NCI-H510A treated with DMSO at 0.1 percent for 48 hours (cell line): ENCODE data around the gene DGKD.

ENCODE experiments used
- DNase-seq: peaks from one replicate; lab custom pipeline; 2025; lab: John Stamatoyannopoulos, UW

Gene DGKD

DNA sequence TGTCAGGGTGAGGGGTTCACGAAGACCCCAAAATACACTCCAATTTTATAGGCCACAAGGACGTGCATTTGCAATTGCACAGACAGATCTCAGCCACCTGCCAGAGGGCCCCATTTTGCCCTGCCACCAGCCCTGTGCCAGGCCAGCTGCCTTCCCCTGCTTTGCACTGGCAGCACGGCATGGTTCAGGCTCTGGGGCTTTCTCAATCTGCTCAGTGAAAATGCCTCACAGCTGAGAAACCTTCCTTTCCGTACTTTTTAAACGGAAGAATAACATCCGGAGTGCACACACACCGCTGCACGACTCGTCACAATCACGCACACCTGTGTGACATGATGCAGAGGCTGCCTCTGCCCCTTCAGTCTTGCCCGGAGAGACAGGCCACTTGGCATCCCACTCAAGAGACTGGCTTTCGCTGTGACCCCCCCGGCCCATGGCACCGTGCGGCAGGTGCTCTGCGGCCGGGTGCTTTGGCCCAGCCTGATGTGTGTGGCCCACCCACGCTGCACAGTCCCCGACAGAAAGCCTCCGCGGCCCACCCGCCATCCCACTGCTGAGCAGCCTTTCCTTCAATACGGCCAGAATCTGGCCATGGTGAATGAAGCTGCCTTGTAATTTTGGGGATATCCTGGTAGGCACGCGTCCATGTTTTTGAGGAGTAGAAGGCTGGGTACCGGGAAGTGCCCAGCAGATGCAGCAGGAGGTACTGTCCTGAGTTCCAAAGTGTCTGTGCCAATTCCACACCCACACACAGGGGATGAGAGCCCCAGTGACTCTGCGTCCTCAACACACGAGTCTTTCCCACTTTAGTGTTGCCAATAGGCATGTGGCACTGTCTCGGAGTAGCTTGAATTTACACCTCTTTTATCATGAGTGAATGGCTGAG is 123.5 kb downstream of the DGKD start:
- no peak for DNase-seq

DNA sequence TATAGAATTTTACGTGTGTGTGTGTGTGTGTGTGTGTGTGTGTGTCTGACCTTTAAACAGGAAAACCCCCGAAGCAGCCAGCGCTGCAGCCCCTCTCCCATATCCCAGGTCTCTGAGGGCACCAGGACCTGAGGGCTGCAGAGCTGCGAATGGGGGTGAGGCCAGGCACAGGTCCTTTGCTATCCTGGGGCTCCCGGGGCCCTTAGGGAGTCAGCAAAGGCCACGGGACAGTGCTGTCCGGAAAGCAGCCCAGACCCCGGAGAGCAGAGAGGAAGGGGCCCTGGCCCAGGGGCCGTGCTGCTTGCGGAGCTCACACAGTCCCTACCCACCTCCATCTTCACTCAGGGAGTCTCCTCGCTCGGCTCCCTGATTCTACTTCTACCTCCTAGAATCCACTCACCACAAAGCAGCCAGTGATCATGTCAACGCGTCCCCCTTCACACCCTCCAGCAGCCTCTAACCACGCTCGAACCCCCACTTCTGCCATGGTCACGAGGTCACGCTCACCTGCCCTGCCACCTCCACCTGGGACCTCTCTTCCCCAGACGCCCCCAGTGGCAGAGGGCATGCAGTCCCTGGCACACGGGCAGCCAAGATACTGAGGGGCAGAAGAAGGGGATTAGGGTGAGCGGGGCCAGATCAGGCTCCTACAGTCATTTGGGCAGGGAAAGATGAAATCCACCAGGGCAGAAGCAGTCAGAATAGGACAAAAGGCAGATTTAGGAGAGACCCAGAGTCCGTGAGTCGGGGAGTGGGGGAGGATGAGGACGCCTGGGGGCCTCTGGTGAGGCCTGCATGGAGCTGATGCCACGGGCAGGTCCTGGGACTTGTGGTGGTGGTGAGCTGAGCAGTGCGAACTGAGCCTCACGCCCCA is 125.6 kb downstream of the DGKD start:
- no peak for DNase-seq

DNA sequence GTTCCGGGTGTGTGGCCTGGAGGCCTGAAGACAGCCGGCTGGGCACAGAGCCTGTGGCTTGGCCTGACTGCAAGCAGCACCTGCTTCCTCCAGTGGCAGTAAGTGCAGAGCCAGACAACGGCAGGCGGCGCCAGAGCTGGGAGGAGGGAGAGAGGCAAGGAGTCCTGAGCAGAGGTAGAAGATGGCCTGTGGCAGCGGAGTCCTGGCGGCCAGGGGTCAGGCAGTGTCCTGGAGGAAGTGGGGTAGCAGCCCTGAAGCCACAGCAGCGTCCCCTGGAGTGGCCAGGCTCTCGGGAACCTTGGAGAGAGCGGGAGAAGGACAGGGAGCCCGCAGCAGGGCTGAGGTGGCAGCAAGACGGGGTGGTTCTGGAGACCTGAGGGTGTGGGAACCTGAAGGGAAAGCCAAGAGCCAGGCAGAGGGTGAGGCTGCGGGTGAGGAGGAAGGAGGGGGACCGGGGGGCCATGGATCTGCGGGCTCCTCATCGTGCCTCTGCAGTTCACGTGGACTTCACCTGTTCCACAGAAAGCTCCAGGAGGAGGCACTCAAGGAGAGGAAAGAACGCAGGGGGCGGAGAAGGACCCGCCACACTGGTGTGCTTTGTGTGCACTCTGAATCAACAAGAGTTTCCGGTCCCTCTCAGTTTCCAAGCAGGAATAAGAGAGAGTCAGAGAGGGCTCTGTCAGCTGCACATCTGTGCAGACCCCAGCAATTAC is 126.4 kb downstream of the DGKD start:
- peak; percentile 89 for DNase-seq

DNA sequence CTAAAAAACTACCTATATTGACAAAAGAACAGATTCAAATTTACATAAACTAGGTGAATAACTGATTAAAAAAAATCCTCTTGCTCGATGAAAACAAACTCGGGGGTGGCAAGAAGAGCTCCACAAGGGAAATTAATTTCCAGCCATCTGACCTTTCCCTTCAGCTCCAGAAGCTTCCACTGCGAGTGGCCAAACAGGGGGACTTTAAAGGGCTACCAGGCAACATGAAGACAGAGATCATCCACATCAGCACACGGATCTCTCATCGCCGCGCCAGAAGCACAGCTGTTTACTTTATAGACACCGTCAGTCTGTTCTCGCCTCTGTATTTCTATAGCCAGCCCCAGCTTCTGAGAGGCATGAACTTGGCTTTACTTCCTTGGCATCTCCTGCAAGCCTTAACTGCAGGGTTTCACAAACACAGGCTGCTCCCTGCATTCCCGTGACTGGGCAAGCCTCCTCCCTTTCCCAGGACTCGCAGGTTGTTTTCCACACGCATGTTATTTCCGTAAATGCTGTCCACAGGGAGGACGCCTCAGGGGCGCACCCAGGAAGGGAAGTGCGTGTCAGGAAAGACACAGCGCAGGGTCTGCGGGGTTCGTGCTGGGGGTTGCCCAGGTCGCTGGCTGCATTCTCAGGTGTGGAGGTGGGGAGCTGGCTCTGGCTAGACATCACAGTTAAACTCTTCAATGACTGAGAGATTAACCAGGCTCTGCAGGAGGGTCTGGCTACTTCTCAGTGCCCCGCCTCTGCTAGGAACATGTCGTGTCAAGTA is 127.3 kb downstream of the DGKD start:
- DNase-seq, result peak; percentile 52

DNA sequence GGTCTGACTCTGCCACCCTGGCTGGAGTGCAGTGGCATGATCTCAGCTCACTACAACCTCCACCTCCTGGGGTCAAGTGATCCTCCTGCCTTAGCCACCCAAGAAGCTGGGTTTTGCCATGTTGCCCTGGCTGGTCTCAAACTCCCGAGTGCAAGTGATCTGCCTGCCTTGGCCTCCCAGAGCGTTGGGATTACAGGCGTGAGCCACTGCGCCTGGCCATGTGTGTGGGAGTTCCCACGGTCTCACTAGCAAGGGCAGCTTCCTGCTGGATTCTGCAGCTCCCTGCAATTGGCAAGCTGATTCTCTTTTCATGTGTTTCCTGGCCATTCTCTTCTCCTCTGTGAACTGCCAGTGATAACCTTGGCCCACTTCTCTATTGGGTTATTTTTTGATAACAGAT is 128.3 kb downstream of the DGKD start:
- DNase-seq, result no peak

DNA sequence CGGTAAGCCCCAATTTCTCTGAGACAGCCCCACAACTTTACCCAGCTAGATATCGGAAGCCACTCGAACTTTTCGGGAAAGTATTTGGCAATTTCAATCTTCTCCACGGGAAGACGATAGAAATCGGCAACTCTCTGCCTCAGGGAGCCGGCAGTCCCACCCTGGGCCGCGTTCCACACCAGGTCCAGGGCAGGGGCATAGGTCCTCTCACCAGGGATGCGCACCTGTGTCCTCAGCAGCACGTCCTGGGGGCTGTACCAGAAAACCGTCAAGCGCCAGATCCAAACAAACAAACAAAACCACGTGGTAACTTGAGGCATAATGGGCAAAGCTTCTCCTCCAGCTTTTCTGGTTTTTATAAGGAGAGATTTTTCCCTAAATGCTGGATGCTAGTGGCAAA is 131.4 kb downstream of the DGKD start:
- DNase-seq, result no peak

DNA sequence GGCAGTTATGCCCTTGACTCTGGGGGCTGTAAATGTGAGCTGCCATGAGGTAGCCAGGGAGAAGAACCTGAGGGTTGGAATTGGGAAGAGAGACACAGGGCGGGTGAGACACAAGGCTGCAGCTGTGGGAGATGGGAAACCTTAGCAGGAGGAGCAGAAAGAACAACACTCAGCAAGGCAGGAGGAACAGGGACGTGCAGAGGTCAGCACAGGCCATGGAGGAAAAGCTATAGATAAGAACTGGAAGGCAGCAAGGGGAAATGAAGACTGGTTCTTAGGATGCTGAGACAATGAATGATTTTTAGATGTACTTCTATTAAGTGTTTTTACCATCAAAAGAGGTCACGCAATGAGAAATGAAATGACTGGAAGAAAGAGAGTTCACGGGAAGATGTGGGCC is 132.1 kb downstream of the DGKD start:
- no peak for DNase-seq

DNA sequence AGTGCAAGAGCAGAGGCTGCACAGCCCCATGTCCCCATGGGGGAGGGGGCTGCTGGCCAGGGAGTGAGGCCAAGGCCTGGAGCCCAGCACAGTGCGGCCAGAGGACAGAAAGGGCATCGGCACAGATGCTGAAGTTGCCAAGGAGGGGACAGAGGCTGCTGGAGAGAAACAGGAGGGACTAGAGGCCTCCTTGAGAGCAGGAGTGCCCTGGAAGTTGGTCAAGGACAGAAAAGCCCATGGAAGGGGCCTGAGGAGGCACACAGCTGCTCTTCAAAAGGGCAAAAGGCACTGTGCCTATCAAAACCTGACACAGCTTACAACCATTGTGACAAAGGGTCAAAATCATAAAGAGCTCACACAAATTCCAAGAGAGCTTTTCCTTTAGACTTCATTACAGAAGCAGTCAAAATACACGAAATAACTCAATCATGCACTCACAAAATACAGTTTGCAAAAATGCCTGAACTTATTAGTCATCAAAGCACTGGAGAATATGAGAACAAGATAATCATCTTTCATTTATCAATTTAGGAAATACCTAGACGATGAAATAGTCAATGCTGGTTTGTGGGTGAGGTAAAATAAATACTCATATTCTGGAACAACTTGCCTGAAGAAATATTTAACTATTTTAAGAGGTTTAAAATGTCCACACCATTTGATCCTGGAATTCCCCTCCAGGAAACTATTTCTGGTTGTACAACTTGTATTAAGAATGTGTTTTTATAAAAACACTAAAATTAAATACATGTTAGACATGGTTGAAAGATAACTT is 132.7 kb downstream of the DGKD start:
- no peak for DNase-seq

DNA sequence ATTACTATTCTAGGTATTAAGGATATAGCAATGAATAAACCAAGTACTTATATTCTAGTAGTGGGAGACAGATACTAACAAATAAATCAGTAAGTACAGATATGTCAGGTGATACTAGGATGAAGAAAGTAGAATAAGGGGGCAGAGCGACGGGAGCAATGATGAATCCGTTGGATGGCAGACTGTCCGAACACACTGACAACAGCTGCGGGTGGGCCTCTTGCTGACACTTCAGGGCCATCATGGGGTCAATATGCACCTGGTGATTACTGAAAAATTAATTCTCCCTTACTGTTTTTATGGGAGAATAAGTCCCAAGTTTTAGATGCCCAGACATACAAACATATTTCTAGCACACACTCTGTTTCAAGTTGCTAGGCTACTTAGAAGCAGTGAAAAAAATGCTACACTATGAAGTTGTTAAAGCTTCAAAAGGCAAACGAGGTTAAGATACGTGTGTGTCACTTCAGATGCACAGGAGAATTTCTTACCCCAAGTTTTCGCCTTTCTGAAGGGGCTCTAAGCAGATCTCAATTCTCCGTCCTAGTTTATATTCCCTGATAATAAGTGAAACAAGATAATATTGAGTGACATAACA is 133.6 kb downstream of the DGKD start:
- no peak for DNase-seq

DNA sequence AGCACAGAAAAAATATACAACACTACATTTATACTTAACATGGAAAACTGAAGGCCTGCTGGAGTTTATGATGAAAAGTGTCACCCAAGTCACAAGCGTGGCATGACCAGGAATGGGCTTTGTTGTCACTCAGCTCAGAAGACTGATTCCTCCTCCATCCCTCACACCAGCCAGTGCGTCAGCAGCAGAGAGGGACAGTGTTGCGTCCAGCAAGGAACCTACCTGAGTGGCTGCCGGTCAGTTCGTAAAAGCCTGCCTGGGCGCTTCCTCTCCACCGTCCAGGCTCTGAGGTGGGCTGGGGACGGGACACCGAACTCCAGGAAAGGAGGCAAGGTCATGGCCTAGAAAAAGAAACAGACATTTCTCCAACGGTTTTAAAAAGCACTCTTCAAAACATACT is 134.8 kb downstream of the DGKD start:
- DNase-seq, result no peak

DNA sequence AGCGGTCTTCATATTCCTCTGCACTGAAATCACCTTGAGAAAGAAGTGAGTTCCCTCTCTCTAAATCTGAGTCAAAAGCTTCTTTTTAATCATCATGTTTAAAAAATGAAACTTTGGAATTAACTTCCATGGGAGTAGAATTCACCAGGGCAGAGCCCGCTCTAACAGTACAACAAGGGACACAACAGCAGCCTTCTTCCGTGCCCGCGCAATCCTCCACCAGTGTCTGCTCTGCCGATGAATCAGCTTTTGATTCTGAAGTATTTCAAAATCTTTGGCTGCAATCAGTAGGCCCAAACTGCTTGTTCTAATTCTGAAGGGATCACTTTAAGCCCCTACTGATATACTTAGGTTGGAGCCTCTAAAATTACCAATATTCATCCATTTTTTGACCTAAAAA is 135.4 kb downstream of the DGKD start:
- no peak for DNase-seq

DNA sequence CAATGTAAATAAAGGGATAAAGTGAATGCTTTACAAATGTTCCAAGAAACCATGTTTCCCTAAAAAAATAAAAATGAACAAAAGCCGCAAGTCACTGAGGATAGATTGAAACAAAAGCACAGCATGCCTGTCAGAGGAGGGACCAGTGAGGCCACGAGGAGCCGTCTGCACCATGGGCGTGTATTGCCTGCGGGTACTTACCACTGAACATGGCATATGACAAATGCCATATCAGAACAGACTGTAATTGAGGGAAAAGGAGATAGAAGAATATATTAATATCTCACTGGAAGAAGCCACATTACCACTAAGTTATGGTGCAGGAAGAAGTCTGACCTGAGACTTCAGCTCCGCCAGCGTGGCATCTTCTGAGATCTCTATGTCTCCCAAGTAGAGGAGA is 136.5 kb downstream of the DGKD start:
- no peak for DNase-seq

DNA sequence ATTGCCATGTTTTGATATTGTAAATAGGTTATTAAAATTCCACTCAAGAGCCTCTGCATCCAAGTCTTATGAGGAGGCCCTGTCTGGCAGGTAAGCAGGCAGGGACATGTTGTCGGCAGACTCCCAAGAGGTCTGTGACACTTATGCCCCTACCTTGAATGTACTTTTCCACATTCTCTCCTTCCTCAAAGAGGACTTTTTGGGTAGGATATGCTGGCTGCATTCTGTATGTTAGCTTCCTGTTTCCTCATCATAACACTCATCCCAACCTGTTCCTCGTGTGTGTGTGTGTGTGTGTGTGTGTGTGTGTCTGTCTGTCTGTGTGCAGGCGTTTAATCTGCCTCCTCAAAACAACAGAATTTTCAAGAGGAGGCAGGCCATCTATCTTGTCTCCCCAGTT is 137.0 kb downstream of the DGKD start:
- DNase-seq, result no peak

DNA sequence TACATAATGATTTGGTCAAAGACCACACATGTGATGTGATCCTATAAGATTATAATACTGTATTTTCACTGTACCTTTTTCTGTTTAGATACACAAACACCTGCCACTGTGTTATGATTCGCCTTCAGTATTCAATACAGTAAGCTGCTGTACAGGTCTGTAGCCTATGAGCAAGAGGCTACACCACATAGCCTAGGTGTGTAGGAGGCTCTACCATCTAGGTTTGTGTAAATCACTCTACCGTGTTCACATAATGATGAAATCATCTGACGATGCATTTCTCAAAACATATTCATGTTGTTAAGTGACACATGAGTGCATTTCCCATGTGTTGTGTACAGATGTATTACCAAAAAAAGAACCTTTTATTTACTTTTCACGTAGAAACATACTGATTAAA is 137.8 kb downstream of the DGKD start:
- no peak for DNase-seq

DNA sequence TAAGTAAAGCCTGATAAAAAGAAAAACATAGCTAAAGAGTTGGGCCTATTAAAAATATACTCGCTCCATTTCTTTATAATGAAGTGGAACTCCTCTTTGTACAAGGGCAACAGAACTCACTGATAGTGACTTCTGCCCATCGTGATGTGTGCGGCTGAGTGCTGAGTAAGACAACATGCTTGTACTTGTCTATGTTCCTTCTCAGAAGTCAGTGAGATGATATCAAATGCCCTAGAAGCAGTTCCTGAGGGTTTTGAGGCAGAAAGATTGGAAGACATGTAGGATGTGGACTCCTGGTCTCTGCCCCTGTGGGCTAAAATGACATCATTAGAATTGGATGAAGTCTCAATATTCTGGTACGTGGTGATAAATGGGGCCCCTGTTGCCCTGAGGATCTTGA is 138.5 kb downstream of the DGKD start:
- DNase-seq, result no peak

DNA sequence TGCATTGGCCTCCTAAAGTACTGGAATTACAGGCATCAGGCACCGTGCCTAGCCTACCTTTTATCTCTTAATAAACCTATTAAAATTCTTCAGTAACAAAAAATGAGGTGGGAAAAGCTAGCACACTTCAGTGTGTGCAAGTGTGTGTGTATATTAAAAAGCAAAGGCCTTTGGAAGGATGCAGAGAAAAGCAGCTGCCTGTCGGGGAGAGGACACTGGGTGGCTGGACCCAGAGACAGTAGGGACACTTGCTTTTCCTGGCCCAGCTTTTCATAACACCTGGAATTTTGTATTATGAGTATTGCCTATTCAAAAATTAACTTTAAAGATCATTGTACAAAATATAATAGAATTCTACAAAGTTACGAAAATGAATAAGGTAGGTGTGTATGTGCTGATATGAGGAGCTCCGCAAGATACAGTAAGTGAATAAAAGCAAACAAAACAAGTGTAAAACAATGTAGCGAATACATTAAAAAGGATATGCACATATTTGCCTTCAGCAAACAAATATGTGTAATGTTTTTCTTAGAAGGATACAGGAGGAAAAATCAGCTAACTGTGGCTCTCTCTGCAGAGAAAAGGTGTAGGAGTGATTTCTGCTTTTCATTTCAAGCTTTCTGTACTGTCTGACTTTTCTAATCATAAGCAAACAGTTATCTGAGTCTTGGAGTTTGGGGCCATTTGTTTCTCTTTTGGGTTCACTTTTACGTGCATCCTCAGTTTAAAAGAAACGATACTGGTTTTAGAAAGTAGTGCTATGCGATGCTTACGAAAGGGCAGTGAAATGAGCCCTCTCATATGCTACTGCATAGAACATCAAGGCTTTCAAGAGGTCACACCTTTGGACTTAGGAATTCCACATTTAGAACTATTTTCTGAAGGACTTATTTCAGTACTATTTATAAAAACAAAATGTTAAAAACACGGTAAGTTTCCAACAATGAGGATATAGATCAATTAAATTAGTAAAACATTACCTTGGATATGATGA is 141.5 kb downstream of the DGKD start:
- no peak for DNase-seq

DNA sequence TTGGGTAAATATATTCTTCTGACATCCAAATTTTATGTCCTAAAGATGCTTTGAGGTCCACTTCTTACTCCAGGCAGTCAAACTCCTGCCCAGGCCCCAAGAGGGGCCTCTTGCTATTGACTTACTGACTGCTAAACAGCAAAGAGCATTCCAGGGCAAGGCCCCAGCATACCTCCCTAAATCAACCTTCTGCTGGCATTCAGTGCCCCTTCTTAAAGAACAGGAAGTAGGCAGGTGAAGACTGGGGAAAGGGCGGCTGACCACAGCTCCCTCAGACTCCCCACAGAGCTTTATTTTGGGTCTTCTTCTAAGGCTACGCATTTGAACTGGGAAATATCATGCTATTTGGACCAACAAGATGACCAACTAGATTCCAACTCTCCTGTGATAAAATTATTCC is 143.4 kb downstream of the DGKD start:
- no peak for DNase-seq

DNA sequence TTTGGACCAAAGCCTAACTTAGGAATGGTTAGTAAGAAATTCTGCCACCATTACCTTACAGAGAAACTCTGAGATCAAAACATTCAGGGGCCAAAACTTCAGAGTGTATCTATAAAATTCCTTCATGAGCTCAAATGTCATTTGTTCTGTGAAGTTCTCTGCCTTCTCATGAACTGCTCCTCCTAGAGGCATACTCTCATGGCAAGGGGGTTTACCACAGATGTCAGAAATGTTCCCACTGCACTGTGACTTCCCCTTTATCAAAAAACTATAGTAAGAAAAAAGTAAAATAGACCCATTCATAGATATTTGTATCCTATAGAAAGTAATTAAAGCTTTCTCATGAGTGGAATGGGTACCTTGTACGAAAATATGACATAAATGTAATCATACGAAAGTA is 143.8 kb downstream of the DGKD start:
- no peak for DNase-seq

DNA sequence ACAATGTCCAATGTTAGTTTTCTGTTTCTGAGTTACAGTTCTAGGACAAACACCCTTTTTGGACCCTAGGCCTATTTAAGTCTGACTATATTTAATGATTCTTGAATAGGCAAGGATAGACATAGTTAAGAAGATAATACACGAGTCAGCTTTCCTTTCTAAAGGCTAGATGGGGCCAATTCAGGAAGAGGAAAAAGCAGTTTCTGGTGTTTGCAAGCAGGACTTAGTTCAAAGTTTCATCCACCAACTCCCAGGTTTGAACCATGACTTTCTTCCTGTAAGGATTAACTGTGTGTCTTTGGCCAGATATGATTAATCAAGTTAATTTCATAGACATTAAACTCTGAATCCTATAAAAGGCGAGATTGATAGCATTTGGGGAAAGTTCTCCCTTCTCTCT is 145.6 kb downstream of the DGKD start:
- DNase-seq, result no peak
